ENCODE measurements around the gene SRD5A1. TPM values are rescaled to one million over a fixed set of nuclear protein-coding genes. Genes with fewer than 3 reads are reported as not detected.

SRD5A1 gene
- total RNA-seq, 1 donor from 2014 or later: 31.3 TPM

DNA sequence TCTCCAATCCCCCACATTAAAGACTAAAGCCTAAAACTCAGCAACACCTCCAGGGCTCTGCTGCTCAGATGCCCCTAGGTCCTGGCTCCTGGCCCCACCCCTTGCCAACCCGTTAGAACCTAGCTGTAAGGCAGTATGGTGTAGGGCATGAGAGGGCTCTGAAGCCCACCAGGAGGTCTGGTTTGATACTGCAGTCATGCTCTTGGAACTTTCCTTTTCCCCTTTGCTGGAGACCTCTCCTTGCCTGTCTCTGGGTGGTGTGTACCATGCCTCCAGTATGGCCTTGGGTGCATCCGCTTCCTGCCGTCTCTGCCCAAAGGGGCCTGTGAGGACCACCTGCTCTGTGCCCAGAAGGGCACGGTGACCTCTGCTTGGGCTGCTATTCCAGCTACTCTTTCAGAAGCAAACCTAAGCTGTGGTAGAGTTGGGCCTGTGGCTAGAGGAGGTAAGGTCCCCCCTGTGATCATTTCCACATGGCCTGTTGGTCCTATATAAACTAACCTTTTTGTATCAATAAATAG, 83.4 kb downstream of the SRD5A1 start:
- Mint-ChIP-seq H3K36me3 (ENCODE audit: low read depth) (peaks cover 2% of the 10 kb centered on the region), H3K27me3 (ENCODE audit: low read depth) (no peaks in the 10 kb centered on the region), H3K27ac (ENCODE audit: unreplicated experiment) (no peak overlapping the region), H3K4me3 (peak overlapping the region; percentile 95), H3K4me1 (peaks cover 68% of the 10 kb centered on the region), H3K9me3 (no peaks in the 10 kb centered on the region)
- TF ChIP-seq CTCF (conservative IDR thresholded peaks at IDR 0.05): no peak
- no peak for DNase-seq (ENCODE audit: low read depth, low spot score)

- no peak overlapping the region for H3K27ac Mint-ChIP-seq (ENCODE audit: unreplicated experiment)
- no peaks in the 10 kb centered on the region for H3K27me3 Mint-ChIP-seq (ENCODE audit: low read depth)
- no peak for DNase-seq (ENCODE audit: low read depth, low spot score)
- H3K9me3 Mint-ChIP-seq: no peaks in the 10 kb centered on the region
- no peak for TF ChIP-seq CTCF (conservative IDR thresholded peaks at IDR 0.05)
- peaks cover 2% of the 10 kb centered on the region for H3K36me3 Mint-ChIP-seq (ENCODE audit: low read depth)
- peaks cover 66% of the 10 kb centered on the region for H3K4me1 Mint-ChIP-seq
- H3K4me3 Mint-ChIP-seq: peak overlapping the region; percentile 95
Measured at GRCh38 chr5:6717247-6717646, 84.0 kb downstream of the SRD5A1 start.

GRCh38 chr5:6717687-6718086, 84.4 kb downstream of the SRD5A1 start:
- peaks cover 70% of the 10 kb centered on the region for H3K4me1 Mint-ChIP-seq
- no peak overlapping the region for H3K27ac Mint-ChIP-seq (ENCODE audit: unreplicated experiment)
- no peak for DNase-seq (ENCODE audit: low read depth, low spot score)
- no peak for TF ChIP-seq CTCF (conservative IDR thresholded peaks at IDR 0.05)
- no peaks in the 10 kb centered on the region for H3K9me3 Mint-ChIP-seq
- peaks cover 2% of the 10 kb centered on the region for H3K36me3 Mint-ChIP-seq (ENCODE audit: low read depth)
- no peaks in the 10 kb centered on the region for H3K27me3 Mint-ChIP-seq (ENCODE audit: low read depth)
- peak overlapping the region; percentile 95 for H3K4me3 Mint-ChIP-seq

GRCh38 chr5:6718161-6718681, 85.0 kb downstream of the SRD5A1 start:
- Mint-ChIP-seq H3K27ac (ENCODE audit: unreplicated experiment) (no peak overlapping the region), H3K4me3 (peak overlapping the region; percentile 95), H3K4me1 (peaks cover 71% of the 10 kb centered on the region), H3K36me3 (ENCODE audit: low read depth) (peaks cover 2% of the 10 kb centered on the region), H3K9me3 (no peaks in the 10 kb centered on the region), H3K27me3 (ENCODE audit: low read depth) (no peaks in the 10 kb centered on the region)
- DNase-seq (ENCODE audit: low read depth, low spot score): no peak
- TF ChIP-seq CTCF (conservative IDR thresholded peaks at IDR 0.05): no peak

DNA sequence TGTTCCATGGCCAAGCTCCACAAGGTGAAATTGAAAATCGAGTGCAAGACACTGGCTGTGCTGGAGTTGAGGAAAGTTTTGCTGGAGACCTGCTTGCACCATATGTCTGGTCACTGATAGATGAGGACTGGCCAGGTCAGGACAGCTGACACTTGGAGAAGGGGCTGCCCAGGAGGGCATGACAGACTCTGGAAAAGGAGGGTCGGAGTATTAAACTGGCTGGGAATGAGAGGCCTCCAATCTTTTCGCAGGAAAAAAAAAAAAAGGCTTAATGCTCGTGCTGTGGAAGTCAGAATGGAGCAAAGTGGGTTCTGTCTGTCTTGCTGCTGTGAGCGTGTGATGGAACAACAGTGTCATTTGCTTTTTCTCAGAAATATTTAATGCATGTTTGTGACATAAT, 85.5 kb downstream of the SRD5A1 start:
- H3K27me3 Mint-ChIP-seq (ENCODE audit: low read depth): no peaks in the 10 kb centered on the region
- H3K27ac Mint-ChIP-seq (ENCODE audit: unreplicated experiment): no peak overlapping the region
- H3K4me3 Mint-ChIP-seq: peak overlapping the region; percentile 95
- peaks cover 73% of the 10 kb centered on the region for H3K4me1 Mint-ChIP-seq
- TF ChIP-seq CTCF (conservative IDR thresholded peaks at IDR 0.05): no peak
- H3K36me3 Mint-ChIP-seq (ENCODE audit: low read depth): peaks cover 2% of the 10 kb centered on the region
- no peak for DNase-seq (ENCODE audit: low read depth, low spot score)
- no peaks in the 10 kb centered on the region for H3K9me3 Mint-ChIP-seq
